Right atrium auricular region (tissue), 2 donors: Measurements from ENCODE around the gene GALK1. TPM values are rescaled to one million over a fixed set of nuclear protein-coding genes. Genes with fewer than 3 reads are reported as not detected.
A peak's percentile ranks its signal among the peaks of the same experiment; 100 is the strongest.

Source experiments
- DNase-seq: peaks from one replicate; pipeline ENCODE4 v3.0.0-alpha.2; 2019; ENCODE audit warnings: low spot score
- H3K27ac ChIP-seq, 2 donors: fragments of 200-600 bp; sonication (generic); 1 replicate in 1 of 2; 2 replicates in 1 of 2; pipeline ENCODE4 v1.5.1; 2016 to 2019
- H3K27me3 ChIP-seq, 2 donors: fragments of 200-600 bp; sonication (generic); one replicate each; pipeline versions ENCODE4 v1.5.1 to v1.6.0; 2017 to 2019
- H3K36me3 ChIP-seq: fragments of 200-600 bp; sonication (generic); one replicate; pipeline ENCODE4 v1.5.1; 2016
- H3K4me1 ChIP-seq, 2 donors: fragments of 200-600 bp; sonication (generic); one replicate each; pipeline versions ENCODE4 v1.5.1 to v1.6.0; 2017 to 2019
- H3K4me3 ChIP-seq, 2 donors: fragments of 200-600 bp; sonication (generic); 1 replicate in 1 of 2; 2 replicates in 1 of 2; pipeline ENCODE4 v1.5.1; 2017 to 2019; ENCODE audit warnings: mild to moderate bottlenecking in 1 of 2, moderate library complexity in 1 of 2
- H3K9me3 ChIP-seq, 2 donors: fragments of 200-600 bp; sonication (generic); one replicate each; pipeline ENCODE4 v1.5.1; 2019
- total RNA-seq, 2 donors: library from RNA; depleted of rRNA; stranded (reverse); fragments of >200 nt; gene quantifications; one replicate each; pipeline ENCODE4 v1.1.0, GENCODE V29; 2016
- TF ChIP-seq, protein P1 (sequence below), 2 donors: fragments of 200-600 bp; sonication (generic); IDR thresholded peaks; one replicate each; pipeline ENCODE4 v1.5.1; 2019; ENCODE audit warnings: antibody characterized with exemption in 2 of 2

The GALK1 gene
- total RNA-seq, 2 donors from 2014 or later, result 19.6 to 21.0 TPM

DNA sequence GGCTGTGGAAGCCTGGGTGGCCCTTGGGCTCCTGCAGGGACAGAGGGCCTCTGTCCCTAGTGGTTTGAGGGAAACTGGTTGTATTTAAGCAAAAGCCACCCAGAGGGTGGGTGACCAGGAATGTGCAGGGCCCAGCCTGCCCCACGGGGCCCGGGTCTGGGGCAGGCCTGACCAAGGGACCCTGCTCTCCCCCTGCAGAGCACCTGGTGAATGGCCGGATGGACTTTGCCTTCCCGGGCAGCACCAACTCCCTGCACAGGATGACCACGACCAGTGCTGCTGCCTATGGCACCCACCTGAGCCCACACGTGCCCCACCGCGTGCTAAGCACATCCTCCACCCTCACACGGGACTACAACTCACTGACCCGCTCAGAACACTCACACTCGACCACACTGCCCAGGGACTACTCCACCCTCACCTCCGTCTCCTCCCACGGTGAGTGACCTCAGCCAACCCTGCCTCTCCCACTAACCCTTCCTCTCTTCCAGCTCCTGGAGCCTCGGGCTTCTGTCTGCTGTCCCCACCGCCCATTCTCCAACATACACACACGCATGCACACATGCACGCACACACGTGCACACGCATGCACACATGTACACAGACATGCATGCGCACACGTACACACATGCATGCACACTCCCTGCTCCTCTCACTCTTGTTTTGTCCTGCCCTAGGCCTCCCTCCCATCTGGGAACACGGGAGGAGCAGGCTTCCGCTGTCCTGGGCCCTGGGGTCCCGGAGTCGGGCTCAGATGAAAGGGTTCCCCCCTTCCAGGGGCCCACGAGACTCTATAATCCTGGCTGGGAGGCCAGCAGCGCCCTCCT lies 10.4 kb downstream of the GALK1 start:
- TF ChIP-seq, protein P1, sequence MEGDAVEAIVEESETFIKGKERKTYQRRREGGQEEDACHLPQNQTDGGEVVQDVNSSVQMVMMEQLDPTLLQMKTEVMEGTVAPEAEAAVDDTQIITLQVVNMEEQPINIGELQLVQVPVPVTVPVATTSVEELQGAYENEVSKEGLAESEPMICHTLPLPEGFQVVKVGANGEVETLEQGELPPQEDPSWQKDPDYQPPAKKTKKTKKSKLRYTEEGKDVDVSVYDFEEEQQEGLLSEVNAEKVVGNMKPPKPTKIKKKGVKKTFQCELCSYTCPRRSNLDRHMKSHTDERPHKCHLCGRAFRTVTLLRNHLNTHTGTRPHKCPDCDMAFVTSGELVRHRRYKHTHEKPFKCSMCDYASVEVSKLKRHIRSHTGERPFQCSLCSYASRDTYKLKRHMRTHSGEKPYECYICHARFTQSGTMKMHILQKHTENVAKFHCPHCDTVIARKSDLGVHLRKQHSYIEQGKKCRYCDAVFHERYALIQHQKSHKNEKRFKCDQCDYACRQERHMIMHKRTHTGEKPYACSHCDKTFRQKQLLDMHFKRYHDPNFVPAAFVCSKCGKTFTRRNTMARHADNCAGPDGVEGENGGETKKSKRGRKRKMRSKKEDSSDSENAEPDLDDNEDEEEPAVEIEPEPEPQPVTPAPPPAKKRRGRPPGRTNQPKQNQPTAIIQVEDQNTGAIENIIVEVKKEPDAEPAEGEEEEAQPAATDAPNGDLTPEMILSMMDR (IDR thresholded peaks at IDR 0.05), result no peak
- H3K4me3 ChIP-seq, result no peak overlapping the region
- H3K4me1 ChIP-seq, result peaks cover 0 to 22% of the 10 kb centered on the region in 2 donors
- peak overlapping the region in 1 of 2 donors; percentile 60 for H3K27ac ChIP-seq
- no peak for DNase-seq
- no peaks in the 10 kb centered on the region for H3K27me3 ChIP-seq
- H3K36me3 ChIP-seq, result no peaks in the 10 kb centered on the region
- H3K9me3 ChIP-seq, result no peaks in the 10 kb centered on the region

DNA sequence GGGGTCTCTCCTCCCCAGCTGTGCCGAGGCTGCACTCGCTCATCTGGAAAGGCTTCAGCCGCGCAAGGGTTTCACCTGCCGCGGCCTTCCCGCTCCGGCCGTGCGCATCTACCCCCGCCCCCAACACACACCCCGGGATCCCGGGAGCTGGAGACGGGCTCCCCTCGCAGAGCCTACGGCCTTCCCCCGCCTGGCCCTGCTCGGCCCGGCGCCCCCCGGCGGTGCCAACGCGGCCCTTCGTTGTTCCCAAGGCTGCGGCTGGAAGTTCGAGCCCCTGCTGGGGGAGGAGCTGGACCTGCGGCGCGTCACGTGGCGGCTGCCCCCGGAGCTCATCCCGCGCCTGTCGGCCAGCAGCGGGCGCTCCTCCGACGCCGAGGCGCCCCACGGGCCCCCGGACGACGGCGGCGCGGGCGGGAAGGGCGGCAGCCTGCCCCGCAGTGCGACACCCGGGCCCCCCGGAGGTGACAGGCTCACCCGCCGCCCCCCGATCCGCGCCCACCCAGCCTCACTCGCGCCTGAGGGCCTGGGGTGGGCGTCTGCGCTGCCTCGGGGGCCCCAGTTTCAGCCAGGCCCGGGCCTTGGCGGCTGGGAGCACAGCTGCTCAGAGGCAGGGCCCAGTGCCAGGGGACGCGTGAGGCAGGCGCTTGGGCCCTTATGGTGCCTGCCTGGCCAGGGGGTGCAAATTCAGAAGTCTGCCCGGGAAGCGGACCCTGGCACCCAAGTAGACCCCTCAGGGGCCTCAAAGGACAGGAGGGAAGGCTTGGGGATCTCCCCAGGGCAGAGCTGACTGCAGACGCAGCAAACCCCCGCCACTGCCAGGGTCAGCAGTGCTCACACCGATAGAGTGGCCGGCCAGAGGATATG lies 11.2 kb downstream of the GALK1 start:
- H3K27ac ChIP-seq, result peak overlapping the region in 1 of 2 donors; percentile 60
- no peak for DNase-seq

DNA sequence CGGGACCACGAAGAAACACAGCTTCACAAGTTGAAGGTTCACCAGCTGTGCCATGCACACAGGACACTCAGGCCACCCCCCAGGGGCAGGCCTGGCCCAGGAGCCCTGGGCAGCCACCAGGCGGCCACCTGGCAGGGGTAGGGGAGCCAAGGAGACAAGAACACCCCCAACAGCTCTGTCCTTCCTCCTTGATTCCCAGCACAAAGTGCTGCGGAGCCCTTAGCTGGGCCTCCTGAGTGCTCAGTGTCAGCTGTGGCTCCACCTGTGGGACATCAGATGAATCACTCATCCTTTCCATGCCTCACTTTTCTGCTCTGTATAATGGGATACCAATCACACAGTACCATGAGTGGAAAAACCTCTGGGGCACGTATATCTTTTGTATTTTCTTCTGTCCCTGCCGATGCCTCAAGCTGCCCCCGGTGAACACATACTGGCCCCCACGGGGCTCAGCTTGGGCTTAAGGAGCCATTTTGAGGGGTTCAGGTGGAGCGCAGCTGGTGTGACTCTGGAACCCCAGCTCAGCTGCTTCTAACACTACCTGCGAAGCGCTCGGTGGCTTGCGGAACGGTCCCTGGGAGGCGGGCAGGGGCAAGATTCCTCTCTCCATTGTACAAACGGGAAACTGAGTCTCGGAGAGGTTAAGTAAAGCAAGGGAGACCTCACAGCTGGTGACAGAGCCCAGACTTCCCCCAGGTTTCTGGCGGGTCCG lies 12.0 kb downstream of the GALK1 start:
- no peak for DNase-seq
- H3K4me3 ChIP-seq, result peak overlapping the region; percentile 38 to 56
- TF ChIP-seq, protein P1 (IDR thresholded peaks at IDR 0.05), result no peak
- H3K27me3 ChIP-seq, result no peaks in the 10 kb centered on the region
- peaks cover 0 to 25% of the 10 kb centered on the region in 2 donors for H3K4me1 ChIP-seq
- no peaks in the 10 kb centered on the region for H3K36me3 ChIP-seq
- peak overlapping the region in 1 of 2 donors; percentile 60 for H3K27ac ChIP-seq
- H3K9me3 ChIP-seq, result no peaks in the 10 kb centered on the region

More for the DNA sequence above, 11.2 kb downstream of the GALK1 start:
- peak overlapping the region; percentile 38 to 56 for H3K4me3 ChIP-seq
- H3K27me3 ChIP-seq, result no peaks in the 10 kb centered on the region
- H3K36me3 ChIP-seq, result no peaks in the 10 kb centered on the region
- H3K4me1 ChIP-seq, result peaks cover 0 to 25% of the 10 kb centered on the region in 2 donors
- TF ChIP-seq, protein P1 (IDR thresholded peaks at IDR 0.05), result peak; percentile 71 to 78
- H3K9me3 ChIP-seq, result no peaks in the 10 kb centered on the region

DNA sequence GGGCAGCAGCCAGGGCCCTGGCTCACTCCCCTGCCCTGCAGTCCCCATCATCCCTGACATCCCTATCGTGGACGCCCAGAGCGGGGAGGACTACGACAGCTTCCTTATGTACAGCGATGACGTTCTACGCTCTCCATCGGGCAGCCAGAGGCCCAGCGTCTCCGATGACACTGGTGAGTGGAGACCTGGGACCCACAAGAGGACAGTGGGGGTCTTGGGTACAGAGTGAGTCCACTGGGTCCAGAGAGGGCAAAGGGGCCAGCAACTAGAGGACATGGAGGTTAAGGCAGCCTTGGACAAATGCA lies 12.6 kb downstream of the GALK1 start:
- no peaks in the 10 kb centered on the region for H3K27me3 ChIP-seq
- H3K4me3 ChIP-seq, result no peak overlapping the region
- no peak for DNase-seq
- H3K27ac ChIP-seq, result no peak overlapping the region
- peaks cover 0 to 30% of the 10 kb centered on the region in 2 donors for H3K4me1 ChIP-seq
- no peaks in the 10 kb centered on the region for H3K36me3 ChIP-seq
- TF ChIP-seq, protein P1 (IDR thresholded peaks at IDR 0.05), result no peak
- no peaks in the 10 kb centered on the region for H3K9me3 ChIP-seq

DNA sequence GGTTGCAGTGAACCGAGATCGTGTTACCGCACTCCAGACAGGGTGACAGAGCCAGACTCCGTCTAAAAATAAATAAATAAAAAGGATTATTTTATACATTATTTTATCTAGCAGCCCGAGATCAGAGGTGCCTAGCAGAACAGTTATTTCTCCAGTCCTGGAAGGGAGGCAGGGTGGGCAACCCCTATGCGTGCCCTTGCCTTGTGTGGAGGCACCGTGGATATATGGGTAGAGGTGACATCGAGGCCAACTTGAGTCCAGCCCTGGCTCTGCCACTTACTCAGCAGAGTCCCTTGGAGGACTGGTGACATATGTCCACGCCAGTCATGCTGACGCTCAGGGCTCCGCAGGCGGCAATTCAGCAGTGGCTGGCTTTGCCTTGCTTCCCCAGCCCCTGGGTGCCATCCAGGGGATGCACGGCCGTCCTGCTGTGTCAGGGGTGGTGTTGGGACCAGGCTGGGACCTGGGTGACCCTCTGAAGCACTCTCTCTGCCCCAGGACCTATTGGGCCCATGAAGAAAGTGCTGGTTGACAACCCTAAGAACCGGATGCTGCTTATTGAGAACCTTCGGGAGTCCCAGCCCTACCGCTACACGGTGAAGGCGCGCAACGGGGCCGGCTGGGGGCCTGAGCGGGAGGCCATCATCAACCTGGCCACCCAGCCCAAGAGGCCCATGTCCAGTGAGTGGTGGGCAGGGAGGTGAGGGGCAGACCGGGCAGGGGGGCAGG lies 13.2 kb downstream of the GALK1 start:
- Histone ChIP-seq H3K9me3 (no peaks in the 10 kb centered on the region), H3K36me3 (no peaks in the 10 kb centered on the region), H3K4me1 (peaks cover 0 to 31% of the 10 kb centered on the region in 2 donors), H3K27me3 (no peaks in the 10 kb centered on the region), H3K27ac (no peak overlapping the region), H3K4me3 (no peak overlapping the region)
- TF ChIP-seq, protein P1 (IDR thresholded peaks at IDR 0.05), result no peak
- DNase-seq, result no peak
